Prostate gland (tissue), 2 donors: ENCODE results near the gene SULF2.

ENCODE experiments used
- POLR2A ChIP-seq: fragments of 450-650 bp; IDR thresholded peaks from one replicate; pipeline ENCODE4 v1.6.1; 2016; ENCODE audit warnings: antibody characterized with exemption, mild to moderate bottlenecking
- POLR2AphosphoS5 ChIP-seq: sonication (generic); formaldehyde crosslinking; IDR thresholded peaks from one replicate; pipeline ENCODE4 v1.6.1; 2017; ENCODE audit warnings: antibody characterized with exemption
- TF ChIP-seq, protein P1 (sequence below), 4 experiments: fragments of 200-600 bp in 2 of 4; fragments of 450-650 bp in 2 of 4; sonication (generic) in 2 of 4; IDR thresholded peaks; 1 replicate in 3 of 4; 2 replicates in 1 of 4; pipeline ENCODE4 v1.5.1; 2016 to 2019; ENCODE audit warnings: antibody characterized with exemption in 4 of 4, mild to moderate bottlenecking in 2 of 4, moderate library complexity in 2 of 4

DNA sequence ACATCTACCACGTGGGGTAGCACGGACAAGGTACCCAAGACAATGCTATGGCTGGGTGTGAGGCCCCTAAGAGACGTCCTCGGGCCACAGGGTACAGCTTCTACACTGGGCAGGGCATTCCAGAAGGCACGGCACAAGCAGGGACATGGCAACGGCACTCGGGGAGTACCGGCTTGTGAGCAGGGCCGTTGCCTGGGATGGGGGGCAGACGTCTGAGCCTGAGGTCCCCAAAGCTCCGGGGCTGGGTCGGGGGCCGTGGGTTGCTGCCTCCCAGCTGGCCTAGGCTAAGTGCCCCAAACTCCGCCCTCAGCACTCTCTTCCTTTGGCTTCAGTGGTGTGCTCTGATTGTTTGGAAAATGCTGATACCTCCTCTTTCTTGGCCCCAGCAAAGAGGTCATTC lies 110.6 kb downstream of the SULF2 start:
- TF ChIP-seq POLR2A = no peak
- TF ChIP-seq, protein P1, sequence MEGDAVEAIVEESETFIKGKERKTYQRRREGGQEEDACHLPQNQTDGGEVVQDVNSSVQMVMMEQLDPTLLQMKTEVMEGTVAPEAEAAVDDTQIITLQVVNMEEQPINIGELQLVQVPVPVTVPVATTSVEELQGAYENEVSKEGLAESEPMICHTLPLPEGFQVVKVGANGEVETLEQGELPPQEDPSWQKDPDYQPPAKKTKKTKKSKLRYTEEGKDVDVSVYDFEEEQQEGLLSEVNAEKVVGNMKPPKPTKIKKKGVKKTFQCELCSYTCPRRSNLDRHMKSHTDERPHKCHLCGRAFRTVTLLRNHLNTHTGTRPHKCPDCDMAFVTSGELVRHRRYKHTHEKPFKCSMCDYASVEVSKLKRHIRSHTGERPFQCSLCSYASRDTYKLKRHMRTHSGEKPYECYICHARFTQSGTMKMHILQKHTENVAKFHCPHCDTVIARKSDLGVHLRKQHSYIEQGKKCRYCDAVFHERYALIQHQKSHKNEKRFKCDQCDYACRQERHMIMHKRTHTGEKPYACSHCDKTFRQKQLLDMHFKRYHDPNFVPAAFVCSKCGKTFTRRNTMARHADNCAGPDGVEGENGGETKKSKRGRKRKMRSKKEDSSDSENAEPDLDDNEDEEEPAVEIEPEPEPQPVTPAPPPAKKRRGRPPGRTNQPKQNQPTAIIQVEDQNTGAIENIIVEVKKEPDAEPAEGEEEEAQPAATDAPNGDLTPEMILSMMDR (IDR thresholded peaks at IDR 0.05) = no peak
- no peak for TF ChIP-seq POLR2AphosphoS5
